LNCAP (cell line): ENCODE measurements around the gene BAG5.

Source experiments
- CTCF ChIP-seq: fragments of 450-650 bp; IDR thresholded peaks from 2 replicates; pipeline ENCODE4 v1.5.1; 2017; ENCODE audit warnings: mild to moderate bottlenecking

BAG5 gene

GRCh38 chr14:103543721-103544387, 18.6 kb downstream of the BAG5 start:
- TF ChIP-seq CTCF = no peak

DNA sequence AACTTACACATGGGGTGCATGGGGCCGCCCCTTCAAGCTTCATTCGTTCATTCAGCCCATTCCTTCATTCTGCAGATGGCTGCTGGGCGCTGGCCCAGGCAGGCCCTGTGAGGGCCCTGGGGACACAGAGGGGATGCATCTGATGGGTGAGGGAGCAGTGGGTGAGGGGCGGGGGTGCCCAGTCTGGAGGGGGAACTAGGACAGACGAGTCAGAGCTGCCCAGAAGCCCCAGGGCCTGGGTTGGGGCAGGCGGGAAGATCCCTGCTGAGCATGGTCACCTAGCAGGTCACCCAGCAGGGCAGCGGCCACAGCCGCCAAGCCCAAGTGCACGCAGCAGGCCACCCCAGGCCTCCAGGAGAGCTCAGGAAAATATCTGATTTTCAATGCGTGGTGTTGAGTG, 19.3 kb downstream of the BAG5 start:
- no peak for TF ChIP-seq CTCF

GRCh38 chr14:103542605-103543088, 19.8 kb downstream of the BAG5 start:
- no peak for TF ChIP-seq CTCF

GRCh38 chr14:103541709-103542604, 20.5 kb downstream of the BAG5 start:
- TF ChIP-seq CTCF = no peak

DNA sequence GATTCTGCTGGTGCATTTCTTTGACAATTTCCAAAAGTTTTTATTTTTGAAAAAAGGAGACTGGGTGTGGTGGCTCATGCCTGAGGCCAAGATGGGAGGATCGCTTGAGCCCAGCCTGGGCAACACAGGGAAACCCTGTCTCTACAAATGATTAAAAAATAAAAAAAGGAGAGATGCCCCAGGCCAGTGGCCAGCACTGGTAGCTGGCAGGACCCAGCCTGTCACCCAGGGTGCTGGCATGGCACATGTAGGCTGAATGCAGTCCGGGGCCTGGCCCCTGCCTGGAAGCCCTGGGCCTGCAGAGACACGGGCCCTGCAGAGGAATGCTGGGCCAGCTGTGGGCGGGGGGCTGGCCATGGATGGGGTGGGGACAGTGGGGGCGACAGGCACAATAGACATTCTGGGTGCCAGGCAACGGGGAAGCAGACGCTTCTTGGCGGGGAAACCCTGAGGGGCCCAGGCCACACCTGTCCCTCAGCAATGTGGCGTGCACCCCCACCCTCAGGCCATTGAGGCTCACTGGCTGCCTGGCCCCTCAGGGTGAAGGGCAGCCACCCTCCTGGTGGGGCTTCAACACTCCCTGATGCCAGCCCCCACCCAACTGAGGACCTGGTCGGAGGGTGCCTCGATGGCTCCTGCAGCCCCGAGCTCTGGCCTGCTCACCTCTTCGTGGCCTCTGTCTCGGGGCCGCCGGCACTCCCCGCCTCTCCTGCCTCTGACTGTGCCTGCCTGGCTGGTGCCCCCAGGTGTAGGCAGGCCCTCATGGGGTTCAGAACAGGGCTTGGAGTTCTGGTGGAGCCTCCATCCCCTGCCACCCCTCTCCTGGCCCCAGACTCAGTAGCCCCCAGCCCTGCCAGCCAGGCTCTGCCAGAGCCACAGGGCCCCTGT, 21.4 kb downstream of the BAG5 start:
- TF ChIP-seq CTCF = no peak

DNA sequence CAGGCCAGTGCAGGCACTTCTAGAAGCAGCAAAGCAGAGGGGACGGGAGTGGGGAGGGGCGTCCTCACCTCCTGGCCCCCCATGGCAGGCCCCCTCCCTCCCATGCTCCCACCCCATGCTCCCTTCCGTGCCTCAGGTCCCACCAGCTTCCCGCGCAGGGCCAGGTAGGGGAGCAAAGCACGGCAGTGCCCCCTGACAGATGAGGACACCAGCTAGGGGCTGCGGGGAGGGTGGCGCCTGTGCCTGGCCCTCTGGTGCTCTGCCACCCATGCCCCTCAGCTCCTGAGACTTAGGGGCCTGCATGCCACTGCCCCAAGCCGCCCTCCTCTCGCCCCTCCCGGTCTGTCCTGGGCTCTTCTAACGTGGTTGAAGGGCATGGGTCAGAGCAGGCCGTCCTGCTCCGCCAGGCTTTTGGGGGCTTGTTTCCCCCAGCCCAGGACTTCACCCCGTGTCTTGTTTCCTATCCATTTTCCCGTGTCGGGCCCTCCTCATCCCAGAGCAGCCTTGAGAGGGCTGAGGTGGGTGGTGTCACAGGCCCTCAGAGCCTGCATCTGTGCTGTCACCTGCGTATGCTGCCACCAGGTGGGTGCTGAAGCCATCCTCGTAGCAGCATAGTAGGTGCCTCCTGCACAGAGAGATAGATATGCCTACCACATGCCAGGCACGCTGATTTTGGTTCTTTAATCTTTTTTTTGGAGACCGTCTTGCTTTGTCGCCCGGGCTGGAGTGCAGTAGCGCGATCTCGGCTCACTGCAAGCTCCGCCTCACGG, 23.2 kb downstream of the BAG5 start:
- TF ChIP-seq CTCF = no peak
